HG02623 (cell line): Measurements from ENCODE around the gene PGAP3.

Source experiments
- ATAC-seq: cut with Tn5 transposase; IDR thresholded peaks from one replicate; pipeline ENCODE4 v1.9.1; 2021; ENCODE audit warnings: moderate library complexity; ENCODE audit not compliant: unreplicated experiment

Gene PGAP3

DNA sequence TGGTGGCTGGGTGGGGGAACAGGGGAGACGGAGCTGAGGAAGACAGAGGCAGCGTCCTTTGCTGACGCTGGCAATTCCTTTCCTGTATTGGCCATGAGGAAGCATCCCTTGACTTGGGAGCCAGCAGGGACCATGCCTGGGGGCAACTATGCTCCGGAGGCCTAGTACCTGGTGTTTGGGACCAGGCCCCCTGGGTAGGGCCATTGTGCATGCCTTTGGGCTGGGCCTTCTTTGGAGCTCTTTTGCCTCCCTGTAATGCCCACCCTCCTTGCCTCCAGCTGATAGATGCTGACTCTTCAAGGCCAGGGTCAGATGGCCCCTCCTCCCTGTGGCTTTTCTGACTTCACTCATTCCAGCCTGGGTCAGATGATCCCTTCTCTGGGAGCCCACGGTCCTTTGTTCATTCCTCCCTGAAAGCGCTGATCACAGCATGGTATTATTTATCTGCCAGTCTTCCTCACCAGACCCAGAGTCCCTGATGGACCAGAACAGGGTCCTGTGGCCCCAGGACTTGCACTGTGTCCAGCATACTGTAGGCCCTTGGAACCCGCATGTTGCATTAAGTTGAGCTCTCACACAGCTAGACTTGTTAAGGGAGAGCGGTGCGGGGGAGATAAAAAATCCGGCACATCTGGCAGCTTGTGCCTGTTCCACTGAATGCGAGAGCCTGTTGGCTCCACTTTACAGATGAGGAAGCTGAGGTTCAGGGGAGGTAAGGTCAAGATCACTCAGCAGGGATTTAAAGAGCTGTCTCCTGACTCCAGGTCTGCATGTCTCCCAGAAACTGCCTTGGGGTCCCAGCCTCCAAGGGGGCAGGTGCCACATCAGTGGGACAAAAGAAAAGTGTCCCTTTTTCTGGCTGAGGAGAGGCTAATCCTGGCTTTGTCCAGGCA, 48.0 kb downstream of the PGAP3 start:
- ATAC-seq, result no peak

DNA sequence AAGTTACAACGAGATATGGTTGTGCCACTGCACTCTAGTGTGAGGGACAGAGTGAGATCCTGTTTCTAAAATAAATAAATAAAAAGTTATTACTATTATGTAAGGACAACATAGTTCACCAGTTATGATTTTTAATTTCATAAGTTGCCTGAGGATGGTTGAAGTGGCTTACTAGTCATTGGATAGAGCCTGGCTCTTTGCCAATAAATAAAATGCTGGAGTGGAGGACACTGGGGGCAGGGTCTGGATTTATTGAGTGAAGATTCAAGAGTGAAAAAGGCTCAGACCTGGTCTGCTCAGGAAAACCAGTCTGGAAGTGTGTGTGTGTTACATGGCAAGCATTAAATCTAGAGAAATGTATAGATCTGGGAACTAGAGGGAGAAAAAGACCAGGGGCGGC, 48.8 kb downstream of the PGAP3 start:
- no peak for ATAC-seq

- no peak for ATAC-seq
These were observed 49.5 kb downstream of the PGAP3 start for GRCh38 chr17:39638317-39638716.

GRCh38 chr17:39636927-39637736, 50.7 kb downstream of the PGAP3 start, which contains the start of gene STARD3:
TSS of gene STARD3 (plus strand) at chr17:39637144. CDS start at chr17:39653532, 16,388 bp downstream.
- ATAC-seq, result peak; percentile 88

GRCh38 chr17:39636587-39636926, 51.3 kb downstream of the PGAP3 start:
- peak; percentile 12 for ATAC-seq

GRCh38 chr17:39635614-39636176, 52.2 kb downstream of the PGAP3 start:
- ATAC-seq, result no peak

GRCh38 chr17:39634384-39634871, 53.4 kb downstream of the PGAP3 start:
- no peak for ATAC-seq

DNA sequence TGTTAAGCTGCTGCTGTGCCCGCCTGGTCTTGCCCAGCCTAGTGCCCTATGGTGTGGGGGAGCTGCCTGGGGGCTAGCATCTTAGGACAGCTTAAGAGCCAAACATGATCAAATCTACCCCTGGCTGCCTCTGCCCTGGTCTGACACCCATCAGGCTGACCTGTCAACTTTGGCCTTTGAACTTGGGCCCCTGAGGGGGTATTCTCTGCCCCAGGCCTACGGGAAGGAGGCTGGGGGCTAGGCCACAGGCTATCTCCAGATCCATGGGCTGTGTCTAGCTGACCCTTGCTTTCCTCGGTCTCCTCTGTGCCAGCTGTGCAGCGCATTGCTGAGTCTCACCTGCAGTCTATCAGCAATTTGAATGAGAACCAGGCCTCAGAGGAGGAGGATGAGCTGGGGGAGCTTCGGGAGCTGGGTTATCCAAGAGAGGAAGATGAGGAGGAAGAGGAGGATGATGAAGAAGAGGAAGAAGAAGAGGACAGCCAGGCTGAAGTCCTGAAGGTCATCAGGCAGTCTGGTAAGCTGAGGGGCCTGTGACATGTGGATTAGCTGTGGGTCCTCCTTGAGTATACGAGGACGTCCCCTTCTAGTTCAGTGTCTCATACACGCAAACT, 54.2 kb downstream of the PGAP3 start:
- ATAC-seq, result no peak

GRCh38 chr17:39632153-39632941, 55.5 kb downstream of the PGAP3 start:
- no peak for ATAC-seq

GRCh38 chr17:39631403-39631802, 56.5 kb downstream of the PGAP3 start:
- no peak for ATAC-seq

DNA sequence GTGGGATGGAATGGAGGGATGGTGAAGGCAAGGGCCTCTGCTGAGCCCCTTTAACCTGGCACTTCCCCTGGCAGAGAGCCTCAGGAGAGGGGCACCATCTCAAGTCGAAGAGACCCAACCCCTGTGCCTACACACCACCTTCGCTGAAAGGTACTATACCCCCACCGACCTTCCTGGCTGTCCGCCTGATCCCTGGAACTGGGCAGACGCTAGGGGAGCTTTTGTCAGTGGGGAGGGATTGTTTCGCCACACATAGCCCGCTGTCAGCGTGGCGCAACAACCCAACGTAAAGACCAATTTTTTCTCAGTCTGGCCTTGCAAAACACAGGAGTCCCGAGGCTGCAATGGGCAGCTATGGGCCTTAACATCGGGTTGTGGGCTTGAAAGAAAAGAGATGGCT, 58.0 kb downstream of the PGAP3 start:
- ATAC-seq, result no peak

DNA sequence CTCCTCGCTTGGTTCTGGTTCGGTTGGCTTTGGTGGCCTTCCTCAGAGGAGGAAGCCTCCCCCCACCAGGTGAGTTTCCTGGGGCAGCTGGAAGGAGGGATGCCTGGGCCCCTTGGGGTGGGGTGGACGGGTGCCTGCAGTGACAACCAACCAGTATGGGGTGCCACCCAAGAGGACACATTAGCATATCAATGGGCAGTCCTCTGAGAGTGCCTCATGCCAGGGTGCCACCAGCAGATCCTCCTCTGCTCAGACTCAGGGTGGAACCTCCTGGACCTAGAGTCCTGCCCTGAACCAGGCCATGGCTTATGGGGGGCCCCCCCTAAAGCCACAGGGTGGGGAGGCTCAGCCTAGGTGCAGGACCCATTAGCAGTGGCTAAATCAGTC, 58.4 kb downstream of the PGAP3 start:
- ATAC-seq, result no peak

GRCh38 chr17:39628655-39629493, 59.0 kb downstream of the PGAP3 start:
- ATAC-seq, result no peak

- ATAC-seq, result no peak
These were observed 59.9 kb downstream of the PGAP3 start for GRCh38 chr17:39627712-39628516.

DNA sequence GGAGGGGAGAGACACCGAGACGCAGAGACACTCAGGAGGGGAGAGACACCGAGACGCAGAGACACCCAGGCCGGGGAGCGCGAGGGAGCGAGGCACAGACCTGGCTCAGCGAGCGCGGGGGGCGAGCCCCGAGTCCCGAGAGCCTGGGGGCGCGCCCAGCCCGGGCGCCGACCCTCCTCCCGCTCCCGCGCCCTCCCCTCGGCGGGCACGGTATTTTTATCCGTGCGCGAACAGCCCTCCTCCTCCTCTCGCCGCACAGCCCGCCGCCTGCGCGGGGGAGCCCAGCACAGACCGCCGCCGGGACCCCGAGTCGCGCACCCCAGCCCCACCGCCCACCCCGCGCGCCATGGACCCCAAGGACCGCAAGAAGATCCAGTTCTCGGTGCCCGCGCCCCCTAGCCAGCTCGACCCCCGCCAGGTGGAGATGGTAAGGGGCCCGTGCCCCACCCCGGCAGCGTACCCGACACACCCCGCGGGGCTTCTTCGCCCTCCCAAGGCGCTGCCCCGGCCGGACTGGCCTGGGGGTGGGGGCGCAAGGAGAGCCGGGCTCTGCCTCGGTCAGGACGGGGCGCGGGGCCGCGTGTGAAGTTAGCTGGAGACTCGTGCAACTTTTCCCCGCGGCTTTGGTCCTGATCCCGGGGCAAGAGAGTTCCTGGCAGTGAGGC, 60.7 kb downstream of the PGAP3 start:
- ATAC-seq, result no peak

DNA sequence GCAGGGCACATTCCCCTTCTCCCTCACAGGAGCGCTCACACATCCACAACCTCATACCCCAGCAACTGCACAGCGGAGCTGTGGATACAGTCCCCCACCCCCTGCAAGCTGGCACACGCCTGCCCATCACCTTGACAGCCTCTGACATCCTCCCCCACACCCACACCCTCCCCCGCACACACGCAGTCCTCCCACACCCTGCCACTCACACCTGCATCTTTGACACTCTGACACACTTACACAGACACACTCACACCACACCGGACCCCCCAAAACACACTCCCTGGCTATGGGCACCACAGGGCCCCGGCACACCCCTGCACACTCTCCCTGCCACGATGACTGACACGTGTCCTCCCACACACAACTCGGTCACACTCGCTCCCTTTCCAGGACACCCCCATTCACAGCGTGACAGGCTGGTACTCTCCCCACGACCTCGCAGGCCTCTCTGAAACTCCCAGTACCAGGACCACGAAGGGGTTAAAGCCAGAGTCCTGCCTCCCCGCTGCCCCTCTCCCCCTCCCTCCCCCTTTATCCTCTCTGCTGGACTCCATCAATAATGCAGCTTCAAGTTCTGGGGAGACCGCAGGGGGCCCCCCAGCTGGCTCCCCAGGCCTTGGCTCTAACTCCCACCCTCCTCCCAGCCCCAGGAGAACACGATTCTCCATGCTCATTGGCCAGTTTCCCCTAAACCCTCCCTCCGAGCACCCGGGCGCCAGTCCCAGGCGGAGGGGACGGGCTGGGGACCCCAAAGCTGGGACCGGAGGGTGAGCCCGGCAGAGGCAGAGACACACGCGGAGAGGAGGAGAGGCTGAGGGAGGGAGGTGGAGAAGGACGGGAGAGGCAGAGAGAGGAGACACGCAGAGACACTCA, 61.4 kb downstream of the PGAP3 start, which contains the start of gene PPP1R1B:
Gene PPP1R1B, plus strand, starts transcription at position 782 of the 876 bp plus-strand sequence. CDS start 441 bp downstream, outside the sequence.
- no peak for ATAC-seq

DNA sequence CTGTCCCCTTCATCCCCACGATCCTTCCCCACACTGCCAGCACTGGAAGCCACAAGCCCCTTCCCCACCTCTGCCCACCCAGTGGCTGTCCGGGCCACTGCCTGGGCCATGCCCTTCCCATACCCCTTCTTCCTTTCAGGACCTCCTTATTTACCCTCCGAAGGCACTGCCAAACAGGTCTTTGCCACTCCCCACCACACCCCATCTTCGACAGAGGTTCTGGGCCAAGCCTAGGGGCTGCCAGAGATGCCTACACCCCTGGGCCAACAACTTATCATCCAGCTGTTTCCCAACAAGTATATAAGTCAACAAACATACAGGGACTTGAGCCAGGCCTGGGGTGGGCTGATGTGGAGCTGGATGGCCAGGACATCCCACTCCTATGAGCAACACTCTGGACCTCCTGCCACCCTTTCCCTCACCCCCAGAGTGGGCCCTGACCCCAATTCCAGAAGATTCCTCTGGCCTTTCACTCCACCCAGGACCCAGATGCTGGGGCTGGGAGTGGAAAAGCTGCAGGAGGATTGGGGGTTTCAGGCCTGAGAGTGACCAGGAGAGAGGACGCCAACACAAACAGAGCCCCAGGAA, 62.6 kb downstream of the PGAP3 start:
- ATAC-seq, result no peak
